Right atrium auricular region (tissue), 2 donors: ENCODE measurements around the gene NRIP1. TPM values are rescaled to one million over a fixed set of nuclear protein-coding genes. Genes with fewer than 3 reads are reported as not detected.

Experiments
- DNase-seq: peaks from one replicate; pipeline ENCODE4 v3.0.0-alpha.2; 2019; ENCODE audit warnings: low spot score
- H3K27ac ChIP-seq, 2 donors: fragments of 200-600 bp; sonication (generic); 1 replicate in 1 of 2; 2 replicates in 1 of 2; pipeline ENCODE4 v1.5.1; 2016 to 2019
- H3K27me3 ChIP-seq, 2 donors: fragments of 200-600 bp; sonication (generic); one replicate each; pipeline versions ENCODE4 v1.5.1 to v1.6.0; 2017 to 2019
- H3K36me3 ChIP-seq: fragments of 200-600 bp; sonication (generic); one replicate; pipeline ENCODE4 v1.5.1; 2016
- H3K4me1 ChIP-seq, 2 donors: fragments of 200-600 bp; sonication (generic); one replicate each; pipeline versions ENCODE4 v1.5.1 to v1.6.0; 2017 to 2019
- H3K4me3 ChIP-seq, 2 donors: fragments of 200-600 bp; sonication (generic); 1 replicate in 1 of 2; 2 replicates in 1 of 2; pipeline ENCODE4 v1.5.1; 2017 to 2019; ENCODE audit warnings: mild to moderate bottlenecking in 1 of 2, moderate library complexity in 1 of 2
- H3K9me3 ChIP-seq, 2 donors: fragments of 200-600 bp; sonication (generic); one replicate each; pipeline ENCODE4 v1.5.1; 2019
- total RNA-seq, 2 donors: library from RNA; depleted of rRNA; stranded (reverse); fragments of >200 nt; gene quantifications; one replicate each; pipeline ENCODE4 v1.1.0, GENCODE V29; 2016
- TF ChIP-seq, protein P1 (sequence below), 2 donors: fragments of 200-600 bp; sonication (generic); IDR thresholded peaks; one replicate each; pipeline ENCODE4 v1.5.1; 2019; ENCODE audit warnings: antibody characterized with exemption in 2 of 2

Gene NRIP1
- total RNA-seq, 2 donors from 2014 or later: 15.5 to 16.0 TPM

DNA sequence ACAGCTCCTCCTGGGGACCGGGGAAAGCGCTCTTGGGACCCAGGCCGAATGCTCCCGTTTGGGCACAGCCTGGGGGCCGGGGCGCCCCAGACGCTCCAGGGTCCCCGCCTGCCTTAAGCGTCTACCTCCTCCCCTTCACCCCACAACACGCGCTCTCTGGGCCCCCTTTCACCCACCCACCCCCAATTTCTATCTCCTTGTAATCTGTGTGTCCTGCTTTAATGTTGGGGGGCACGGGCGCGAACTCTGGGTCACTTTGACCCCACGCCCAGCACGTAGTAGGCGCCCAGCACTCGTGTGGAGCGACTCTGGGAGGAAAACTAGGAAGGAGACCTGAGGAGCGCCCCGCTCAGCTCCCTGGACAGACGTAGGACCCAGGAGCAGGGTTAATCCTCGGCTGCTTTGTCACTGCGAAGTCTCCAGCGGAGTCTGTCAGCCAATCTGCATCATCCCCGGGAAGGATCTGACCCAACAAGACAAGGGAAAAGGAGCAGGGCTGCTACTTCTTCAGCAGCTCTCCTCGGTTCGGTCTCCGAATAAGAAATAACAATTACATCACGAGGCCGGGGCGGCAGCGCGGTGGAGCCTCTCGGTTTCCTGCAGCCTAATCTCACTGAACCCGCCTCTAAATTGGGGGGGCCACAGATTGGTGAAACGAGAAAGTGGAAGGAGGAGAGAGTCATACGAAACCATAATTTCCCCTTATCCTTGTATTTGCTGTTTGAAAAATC lies 757 bp upstream of the NRIP1 start:
- Histone ChIP-seq H3K4me1 (peaks cover 0 to 38% of the 10 kb centered on the region in 2 donors), H3K27ac (peak overlapping the region; percentile 97 to 99), H3K36me3 (no peaks in the 10 kb centered on the region), H3K9me3 (no peaks in the 10 kb centered on the region), H3K27me3 (no peaks in the 10 kb centered on the region), H3K4me3 (peak overlapping the region; percentile 68 to 75)
- TF ChIP-seq, protein P1, sequence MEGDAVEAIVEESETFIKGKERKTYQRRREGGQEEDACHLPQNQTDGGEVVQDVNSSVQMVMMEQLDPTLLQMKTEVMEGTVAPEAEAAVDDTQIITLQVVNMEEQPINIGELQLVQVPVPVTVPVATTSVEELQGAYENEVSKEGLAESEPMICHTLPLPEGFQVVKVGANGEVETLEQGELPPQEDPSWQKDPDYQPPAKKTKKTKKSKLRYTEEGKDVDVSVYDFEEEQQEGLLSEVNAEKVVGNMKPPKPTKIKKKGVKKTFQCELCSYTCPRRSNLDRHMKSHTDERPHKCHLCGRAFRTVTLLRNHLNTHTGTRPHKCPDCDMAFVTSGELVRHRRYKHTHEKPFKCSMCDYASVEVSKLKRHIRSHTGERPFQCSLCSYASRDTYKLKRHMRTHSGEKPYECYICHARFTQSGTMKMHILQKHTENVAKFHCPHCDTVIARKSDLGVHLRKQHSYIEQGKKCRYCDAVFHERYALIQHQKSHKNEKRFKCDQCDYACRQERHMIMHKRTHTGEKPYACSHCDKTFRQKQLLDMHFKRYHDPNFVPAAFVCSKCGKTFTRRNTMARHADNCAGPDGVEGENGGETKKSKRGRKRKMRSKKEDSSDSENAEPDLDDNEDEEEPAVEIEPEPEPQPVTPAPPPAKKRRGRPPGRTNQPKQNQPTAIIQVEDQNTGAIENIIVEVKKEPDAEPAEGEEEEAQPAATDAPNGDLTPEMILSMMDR (IDR thresholded peaks at IDR 0.05): no peak
- DNase-seq: peak; percentile 91

DNA sequence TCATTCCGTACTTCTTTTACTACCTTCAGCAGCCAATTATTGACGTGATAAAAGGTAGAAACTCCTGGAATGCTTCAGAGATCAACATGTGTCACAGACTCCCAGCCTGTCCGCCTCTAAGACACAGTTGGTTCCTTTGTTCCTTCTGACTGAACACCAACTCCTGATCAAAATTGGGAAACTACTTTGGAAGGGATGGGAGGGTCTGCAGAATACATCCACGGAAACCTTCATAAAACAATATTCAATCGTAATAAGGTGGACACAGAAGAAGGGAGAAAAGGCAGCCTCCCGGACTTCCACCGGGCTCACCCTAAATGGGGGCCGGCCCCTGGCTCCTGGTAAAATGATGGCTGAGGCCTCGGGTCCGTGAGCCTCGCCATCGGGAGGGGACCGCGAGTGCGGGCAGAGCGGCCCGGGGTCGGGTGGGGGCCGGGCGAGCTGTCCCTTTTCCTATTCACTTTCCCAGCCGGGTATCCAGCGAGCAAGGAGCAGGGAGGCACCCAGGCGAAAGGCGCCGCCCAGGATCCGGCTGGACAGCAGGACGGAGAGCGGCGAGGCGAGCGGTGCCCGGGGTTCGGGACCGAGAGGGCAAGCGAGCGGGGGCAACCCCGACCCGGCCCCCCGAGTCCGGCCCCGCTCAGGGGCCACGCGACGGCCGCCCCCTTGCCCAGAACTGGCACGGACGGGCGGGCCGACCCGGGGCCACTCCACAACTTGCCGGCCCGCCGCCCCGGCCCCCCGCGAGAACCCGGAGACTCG lies 805 bp downstream of the NRIP1 start:
- Histone ChIP-seq H3K36me3 (no peaks in the 10 kb centered on the region), H3K9me3 (no peaks in the 10 kb centered on the region), H3K27ac (peak overlapping the region; percentile 97 to 99), H3K4me3 (peak overlapping the region; percentile 68 to 75), H3K4me1 (peaks cover 0 to 53% of the 10 kb centered on the region in 2 donors), H3K27me3 (no peaks in the 10 kb centered on the region)
- peak; percentile 70 for DNase-seq
- TF ChIP-seq, protein P1 (IDR thresholded peaks at IDR 0.05): no peak

DNA sequence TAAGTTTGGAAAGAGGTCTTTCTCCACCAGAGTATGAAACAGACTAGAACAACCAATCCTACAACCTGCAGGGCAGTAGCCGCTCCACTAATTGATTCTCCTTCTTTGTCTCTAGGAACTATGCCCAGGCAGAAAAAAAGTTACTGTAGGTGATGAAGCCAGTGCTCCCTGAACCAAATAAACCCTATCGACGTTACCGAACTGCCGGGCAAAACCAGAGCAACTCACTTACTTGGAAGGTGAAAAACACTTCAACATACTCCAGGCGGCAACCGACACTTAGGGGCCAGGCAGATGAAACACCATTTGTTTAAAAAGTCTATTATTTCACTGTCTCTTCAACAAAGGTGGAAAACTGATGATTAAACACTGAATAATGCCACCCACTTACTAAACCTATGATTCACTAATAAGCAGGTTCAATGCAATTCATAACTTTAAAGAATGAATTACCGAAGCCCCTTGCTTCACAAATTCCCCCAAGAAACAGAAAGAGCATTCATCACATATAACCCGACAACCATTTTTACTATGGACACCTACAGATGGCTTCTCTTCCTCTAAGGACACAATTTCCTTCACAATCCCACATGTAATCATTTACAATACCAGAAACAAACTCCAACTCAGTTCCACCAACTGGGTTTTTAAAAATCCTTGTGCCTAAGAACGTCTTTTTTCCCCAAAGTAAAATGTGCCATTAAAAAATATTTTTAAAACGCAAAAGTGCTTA lies 1.6 kb downstream of the NRIP1 start:
- no peaks in the 10 kb centered on the region for H3K27me3 ChIP-seq
- TF ChIP-seq, protein P1 (IDR thresholded peaks at IDR 0.05): no peak
- peak overlapping the region; percentile 97 to 99 for H3K27ac ChIP-seq
- DNase-seq: no peak
- H3K4me1 ChIP-seq: peaks cover 0 to 61% of the 10 kb centered on the region in 2 donors
- no peaks in the 10 kb centered on the region for H3K9me3 ChIP-seq
- no peaks in the 10 kb centered on the region for H3K36me3 ChIP-seq
- peak overlapping the region; percentile 68 to 75 for H3K4me3 ChIP-seq

DNA sequence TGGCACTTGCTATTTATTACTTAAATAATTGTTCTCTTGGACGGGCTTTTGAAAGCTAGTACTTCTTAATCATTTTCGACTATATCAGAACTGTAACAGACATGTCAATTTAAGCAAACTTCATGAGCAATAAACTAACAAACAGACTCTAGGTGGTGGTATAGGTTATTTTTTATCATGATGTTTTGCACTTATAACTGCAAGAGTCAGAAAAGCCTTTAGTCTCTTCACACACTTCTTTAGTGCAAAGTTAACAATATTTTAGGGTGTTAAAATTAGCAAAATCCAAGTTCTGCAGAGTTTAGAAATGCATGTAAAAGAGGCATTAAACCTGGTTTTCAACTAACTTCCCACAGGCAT lies 2.2 kb downstream of the NRIP1 start:
- TF ChIP-seq, protein P1 (IDR thresholded peaks at IDR 0.05): no peak
- Histone ChIP-seq H3K4me3 (peak overlapping the region; percentile 68 to 75), H3K9me3 (no peaks in the 10 kb centered on the region), H3K4me1 (peaks cover 0 to 67% of the 10 kb centered on the region in 2 donors), H3K36me3 (no peaks in the 10 kb centered on the region), H3K27ac (no peak overlapping the region), H3K27me3 (no peaks in the 10 kb centered on the region)
- DNase-seq: no peak

GRCh38 chr21:15061747-15062605 lies 2.8 kb downstream of the NRIP1 start:
- no peak overlapping the region for H3K27ac ChIP-seq
- no peaks in the 10 kb centered on the region for H3K36me3 ChIP-seq
- no peak for DNase-seq
- no peaks in the 10 kb centered on the region for H3K9me3 ChIP-seq
- H3K27me3 ChIP-seq: no peaks in the 10 kb centered on the region
- H3K4me1 ChIP-seq: peaks cover 0 to 73% of the 10 kb centered on the region in 2 donors
- TF ChIP-seq, protein P1 (IDR thresholded peaks at IDR 0.05): no peak
- H3K4me3 ChIP-seq: peak overlapping the region in 1 of 2 donors; percentile 75
